ENCODE results near the gene ZBTB16.

The ZBTB16 gene

GRCh38 chr11:114171257-114172054 lies 111.9 kb downstream of the ZBTB16 start:
- no peak for DNase-seq

GRCh38 chr11:114172055-114172861 lies 112.7 kb downstream of the ZBTB16 start:
- DNase-seq, result no peak

- no peak for DNase-seq
Measured at GRCh38 chr11:114172871-114173444, 113.4 kb downstream of the ZBTB16 start.

- no peak for DNase-seq
Measured at GRCh38 chr11:114173843-114174242, 114.3 kb downstream of the ZBTB16 start.

GRCh38 chr11:114174712-114175495 lies 115.4 kb downstream of the ZBTB16 start:
- DNase-seq, result no peak

GRCh38 chr11:114175706-114176105 lies 116.2 kb downstream of the ZBTB16 start:
- DNase-seq, result no peak

GRCh38 chr11:114176321-114176720 lies 116.8 kb downstream of the ZBTB16 start:
- DNase-seq, result no peak

- no peak for DNase-seq
Measured at GRCh38 chr11:114178656-114179055, 119.1 kb downstream of the ZBTB16 start.

- no peak for DNase-seq
Measured at GRCh38 chr11:114179234-114179941, 119.9 kb downstream of the ZBTB16 start.

- DNase-seq, result no peak
Measured at GRCh38 chr11:114180301-114181055, 121.0 kb downstream of the ZBTB16 start.

GRCh38 chr11:114181195-114181594 lies 121.7 kb downstream of the ZBTB16 start:
- DNase-seq, result no peak

GRCh38 chr11:114181752-114182151 lies 122.2 kb downstream of the ZBTB16 start:
- no peak for DNase-seq

GRCh38 chr11:114182471-114183043 lies 123.0 kb downstream of the ZBTB16 start:
- no peak for DNase-seq

- peak; percentile 69 for DNase-seq
Measured at GRCh38 chr11:114183044-114183511, 123.6 kb downstream of the ZBTB16 start.

- no peak for DNase-seq
Measured at GRCh38 chr11:114185436-114185835, 125.9 kb downstream of the ZBTB16 start.

- DNase-seq, result peak; percentile 23
Measured at GRCh38 chr11:114187173-114187572, 127.7 kb downstream of the ZBTB16 start.

- DNase-seq, result no peak
Measured at GRCh38 chr11:114188851-114189570, 129.5 kb downstream of the ZBTB16 start.

- DNase-seq, result no peak
Measured at GRCh38 chr11:114190630-114191029, 131.1 kb downstream of the ZBTB16 start.

- DNase-seq, result no peak
Measured at GRCh38 chr11:114191893-114192292, 132.4 kb downstream of the ZBTB16 start.

- DNase-seq, result no peak
Measured at GRCh38 chr11:114192841-114193389, 133.4 kb downstream of the ZBTB16 start.
